Renal cortical epithelial cell (primary cell): ENCODE data around the gene ZNF431. TPM values are rescaled to one million over a fixed set of nuclear protein-coding genes. Genes with fewer than 3 reads are reported as not detected.
"Not testable (repeated sequence)": the region's sequence is repeated elsewhere in the genome, so short reads cannot be mapped to it uniquely, and the experiment has no call there.

Experiments
- DNase-seq: peaks from one replicate; pipeline ENCODE4 v3.0.0-alpha.2; 2011; ENCODE audit warnings: low read depth
- total RNA-seq: library from RNA; depleted of rRNA; stranded (reverse); fragments of >200 nt; gene quantifications from 2 replicates; pipeline ENCODE4 v1.2.3, GENCODE V29; 2014

Gene ZNF431
- 4.3 and 10.7 TPM in 2 replicates for total RNA-seq

DNA sequence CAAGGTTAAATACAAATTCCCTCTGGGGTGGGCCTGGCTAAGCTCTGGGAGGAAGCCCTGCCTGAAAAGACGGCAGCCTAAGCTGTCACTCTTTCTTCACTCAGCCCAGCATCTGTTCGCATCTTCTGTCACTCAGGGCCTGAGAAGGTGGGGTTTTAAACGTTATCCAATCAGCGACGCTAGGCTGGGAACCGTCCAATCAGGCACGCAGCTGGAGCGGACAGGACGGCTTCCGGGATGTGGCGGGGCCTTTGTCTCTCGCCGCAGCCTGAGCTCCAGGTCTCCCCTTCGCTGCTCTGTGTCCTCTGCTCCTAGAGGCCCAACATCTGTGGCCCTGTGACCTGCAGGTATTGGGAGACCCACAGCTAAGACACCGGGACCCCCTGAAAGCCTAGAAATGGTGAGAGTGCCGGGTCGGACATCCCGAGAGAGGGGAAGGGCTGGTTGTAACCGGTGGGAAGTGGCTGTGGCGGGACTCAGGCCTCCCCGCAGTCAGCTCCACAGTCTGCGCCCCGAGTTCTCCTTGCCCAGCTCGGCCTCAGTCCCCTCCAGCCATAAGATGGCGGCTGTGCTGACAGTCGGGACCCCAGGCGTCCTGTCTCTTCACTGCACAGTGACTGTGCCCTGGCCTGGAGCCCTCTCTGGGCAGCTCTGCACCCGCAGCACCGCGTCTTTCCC lies at the start of gene ZNF431:
ZNF431 (plus strand) TSS at position 254 of the 678 bp plus-strand sequence; CDS start at position 398, 144 bp downstream.
- DNase-seq, result peak; percentile 92

DNA sequence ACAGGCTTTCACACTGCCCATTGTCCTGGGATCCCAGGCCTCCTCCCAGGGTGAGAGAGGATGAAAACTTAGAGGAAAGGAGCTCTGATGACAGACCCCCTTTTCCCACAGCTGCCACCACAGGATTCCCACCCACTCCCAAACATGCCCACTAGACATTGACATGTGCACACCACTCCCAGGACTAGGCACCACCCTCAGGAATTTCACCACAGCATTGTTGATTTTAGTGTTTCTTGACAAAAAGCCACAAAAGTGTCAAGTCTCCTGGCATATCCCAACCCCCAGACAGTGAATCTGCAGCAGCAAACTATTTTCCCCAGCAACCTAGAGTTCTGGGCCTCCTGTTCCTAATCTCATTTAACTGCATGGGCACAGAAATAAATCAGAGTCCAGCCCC lies 49.7 kb upstream of the ZNF431 start:
- peak; percentile 69 for DNase-seq

DNA sequence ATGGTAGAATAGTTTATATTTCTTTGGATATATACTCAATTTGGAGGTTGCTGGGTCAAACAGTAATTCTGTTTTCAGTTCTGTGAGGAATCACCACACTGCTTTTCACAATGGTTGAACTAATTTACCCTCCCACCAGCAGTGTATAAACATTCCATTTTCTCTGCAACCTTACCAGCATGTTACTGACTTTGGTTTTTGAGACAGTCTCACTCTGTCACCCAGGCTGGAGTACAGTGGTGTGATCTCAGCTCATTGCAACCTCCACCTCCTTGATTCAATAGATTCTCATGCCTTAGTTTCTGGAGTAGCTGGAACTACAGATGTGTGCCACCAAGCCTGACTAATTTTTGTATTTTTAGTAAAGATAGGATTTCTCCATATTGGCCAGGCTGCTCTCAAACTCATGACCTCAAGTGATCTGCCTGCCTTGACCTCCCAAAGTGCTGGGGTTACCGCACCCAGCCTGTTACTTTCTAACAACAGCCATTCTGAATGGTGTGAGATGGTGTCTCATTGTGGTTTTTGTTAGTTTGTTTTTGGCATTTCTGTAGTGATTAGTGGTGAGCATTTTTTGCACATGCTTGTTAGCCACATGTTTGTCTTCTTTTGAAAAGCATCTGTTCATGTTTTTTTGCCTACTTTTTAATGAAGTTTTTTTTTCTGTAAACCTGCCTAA lies 47.4 kb upstream of the ZNF431 start:
- DNase-seq, result peak; percentile 19

DNA sequence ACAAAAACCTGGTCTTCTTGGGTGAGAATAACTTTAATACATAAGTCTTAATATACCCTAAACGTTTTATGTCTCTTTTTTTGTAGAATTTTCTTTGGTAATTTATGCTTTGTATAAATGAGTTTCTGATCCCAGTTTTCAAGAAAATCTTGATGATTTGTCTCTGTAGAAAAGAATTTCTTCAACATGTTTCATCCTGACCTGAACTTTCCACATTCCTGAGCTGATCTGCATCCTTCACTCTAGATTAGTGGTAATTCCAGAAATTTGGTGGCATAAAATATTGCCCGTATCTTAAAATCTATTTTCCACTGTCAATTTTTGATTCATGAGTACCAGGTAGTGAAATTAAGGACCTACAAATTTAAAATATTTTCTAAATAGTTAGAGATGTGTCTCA lies 43.5 kb upstream of the ZNF431 start:
- no peak for DNase-seq

DNA sequence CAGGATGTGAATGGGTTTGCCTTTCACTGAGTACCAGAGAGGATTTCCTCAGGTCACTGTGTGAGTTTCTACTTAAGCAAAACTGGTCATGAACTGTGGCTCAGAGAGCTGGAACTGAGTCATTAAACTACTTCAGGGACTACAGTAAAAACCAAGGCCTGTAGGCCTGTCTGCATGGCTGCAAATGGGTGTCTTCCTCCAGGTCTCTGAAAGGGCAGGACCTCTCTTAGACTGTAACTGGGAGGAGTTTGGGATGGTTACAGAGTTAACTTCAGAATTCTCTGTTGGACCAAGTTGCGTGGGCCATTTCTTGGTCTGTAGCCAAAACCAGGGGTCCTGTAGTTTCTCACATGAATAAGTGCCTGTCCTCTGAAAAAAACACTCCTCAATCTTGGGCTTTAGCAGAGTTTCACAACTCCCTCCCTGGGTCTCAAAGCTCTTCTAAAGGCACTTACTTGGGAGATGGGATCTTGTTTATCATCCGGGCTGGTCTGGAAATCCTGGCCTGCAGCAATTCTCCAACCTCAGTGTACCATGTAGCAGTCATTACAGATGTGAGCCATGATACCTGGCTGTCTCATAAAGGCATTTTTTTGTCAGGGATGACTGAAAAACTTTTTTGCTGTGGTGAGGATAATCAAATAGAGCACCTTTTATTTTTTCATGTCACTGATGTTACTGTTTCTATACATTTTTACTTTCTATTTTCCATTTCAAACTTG lies 40.2 kb upstream of the ZNF431 start:
- DNase-seq, result no peak

DNA sequence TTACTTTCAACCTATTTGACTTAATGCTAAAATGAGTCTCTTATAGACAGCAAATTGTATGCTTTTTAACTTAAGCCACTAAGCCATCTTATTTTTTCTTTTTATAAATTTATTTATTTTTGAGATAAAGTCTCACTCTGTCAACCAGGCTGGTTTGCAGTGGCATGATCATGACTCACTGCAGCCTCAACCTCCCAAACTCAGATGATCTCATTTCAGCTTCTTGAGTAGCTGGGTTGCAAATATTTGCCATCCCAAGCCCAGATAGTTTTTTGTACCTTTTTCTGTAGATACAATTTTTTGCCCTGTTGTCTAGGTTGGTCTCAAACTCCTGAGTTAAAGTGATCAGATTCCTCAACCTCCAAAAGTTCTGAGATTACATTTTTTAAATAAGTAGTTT lies 32.7 kb upstream of the ZNF431 start:
- DNase-seq, result peak; percentile 16

DNA sequence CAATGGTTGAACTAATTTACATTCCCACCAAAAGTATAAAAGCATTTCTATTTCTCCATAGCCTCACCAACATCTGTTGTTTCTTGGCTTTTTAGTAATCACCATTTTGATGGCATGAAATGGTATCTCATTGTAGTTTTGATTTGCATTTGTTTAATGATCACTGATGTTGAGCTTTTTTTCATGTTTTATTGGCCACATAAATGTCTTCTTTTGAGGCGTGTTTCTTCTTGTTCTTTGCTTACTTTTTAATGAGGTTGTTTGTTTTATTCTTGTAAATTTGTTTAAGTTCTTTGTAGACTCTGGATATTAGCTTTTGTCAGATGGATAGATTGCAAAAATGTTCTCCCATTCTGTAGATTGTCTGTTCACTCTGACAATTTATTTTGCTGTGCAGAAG lies 31.7 kb upstream of the ZNF431 start:
- DNase-seq, result no peak

DNA sequence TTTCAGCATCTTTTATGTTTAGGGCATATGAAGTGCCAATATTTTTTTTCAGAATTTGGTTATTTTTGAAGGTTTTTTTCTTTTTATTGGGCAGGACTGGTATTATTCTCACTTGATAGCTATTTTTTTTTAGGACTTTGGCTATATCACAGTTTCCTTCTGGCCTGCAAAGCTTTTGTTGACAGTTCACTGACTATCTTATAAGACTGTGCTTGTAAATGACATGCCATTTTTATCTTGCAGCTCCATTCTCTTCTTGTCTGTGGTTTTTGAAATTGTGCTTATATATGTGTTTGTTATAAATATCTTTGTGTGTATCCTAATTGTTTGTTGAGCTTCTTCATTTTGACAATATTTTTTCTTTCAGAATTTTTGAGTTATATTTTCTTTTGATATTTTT lies 26.4 kb upstream of the ZNF431 start:
- no peak for DNase-seq

DNA sequence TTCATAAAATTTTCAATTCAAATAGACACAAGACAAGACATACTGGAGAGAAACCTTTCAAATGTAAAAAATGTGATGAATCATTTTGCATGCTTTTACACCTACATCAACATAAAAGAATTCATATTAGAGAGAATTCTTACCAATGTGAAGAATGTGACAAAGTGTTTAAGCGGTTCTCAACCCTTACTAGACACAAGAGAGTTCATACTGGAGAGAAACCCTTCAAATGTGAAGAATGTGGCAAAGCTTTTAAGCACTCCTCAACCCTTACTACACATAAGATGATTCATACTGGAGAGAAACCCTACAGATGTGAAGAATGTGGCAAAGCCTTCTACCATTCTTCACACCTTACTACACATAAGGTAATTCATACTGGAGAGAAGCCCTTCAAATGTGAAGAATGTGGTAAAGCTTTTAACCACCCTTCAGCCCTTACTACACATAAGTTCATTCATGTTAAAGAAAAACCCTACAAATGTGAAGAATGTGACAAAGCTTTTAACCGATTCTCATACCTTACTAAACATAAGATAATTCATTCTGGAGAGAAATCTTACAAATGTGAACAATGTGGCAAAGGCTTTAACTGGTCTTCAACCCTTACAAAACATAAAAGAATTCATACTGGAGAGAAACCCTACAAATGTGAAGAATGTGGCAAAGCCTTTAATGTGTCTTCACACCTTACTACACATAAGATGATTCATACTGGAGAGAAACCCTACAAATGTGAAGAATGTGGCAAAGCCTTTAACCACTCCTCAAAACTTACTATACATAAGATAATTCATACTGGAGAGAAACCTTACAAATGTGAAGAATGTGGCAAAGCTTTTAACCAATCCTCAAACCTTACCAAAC lies 24.6 kb upstream of the ZNF431 start:
- no peak for DNase-seq

DNA sequence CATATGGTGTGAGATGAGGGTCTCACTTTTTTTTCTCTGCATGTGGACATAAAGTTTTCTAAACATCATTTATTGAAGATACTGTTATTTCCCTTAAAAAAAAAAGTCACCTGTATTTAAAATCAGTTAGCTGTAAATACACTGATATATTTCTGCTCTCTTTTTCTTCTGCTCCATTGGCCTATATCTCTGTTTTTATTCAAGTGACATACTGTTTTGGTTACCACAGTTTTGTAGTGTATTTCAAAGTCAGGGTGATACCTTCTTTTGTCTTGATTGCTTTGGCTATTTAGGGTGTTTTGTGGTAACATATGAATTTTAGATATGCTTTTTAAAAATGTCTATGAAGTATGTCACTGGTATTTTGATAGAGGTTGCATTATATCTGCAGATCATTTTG lies 15.8 kb upstream of the ZNF431 start:
- DNase-seq, result no peak

DNA sequence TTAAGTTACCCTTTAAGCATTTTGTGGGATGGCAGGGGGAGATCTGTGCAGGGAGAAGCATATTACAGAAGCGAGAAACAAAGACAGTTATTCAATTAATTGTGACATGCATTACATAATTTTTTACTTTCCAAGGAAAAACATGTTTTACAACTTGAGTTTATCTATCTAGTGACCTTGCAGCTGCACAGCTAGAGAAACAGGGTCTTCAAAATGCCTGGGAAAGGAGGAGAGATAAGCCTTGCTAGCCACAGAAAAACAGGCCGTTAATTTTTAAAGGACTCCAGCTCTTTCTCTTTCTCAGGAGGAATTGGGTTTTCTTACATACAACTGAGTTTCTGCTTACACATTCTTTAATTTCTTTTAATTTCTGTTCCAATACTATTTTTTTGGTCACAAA lies 14.8 kb upstream of the ZNF431 start:
- DNase-seq, result no peak

DNA sequence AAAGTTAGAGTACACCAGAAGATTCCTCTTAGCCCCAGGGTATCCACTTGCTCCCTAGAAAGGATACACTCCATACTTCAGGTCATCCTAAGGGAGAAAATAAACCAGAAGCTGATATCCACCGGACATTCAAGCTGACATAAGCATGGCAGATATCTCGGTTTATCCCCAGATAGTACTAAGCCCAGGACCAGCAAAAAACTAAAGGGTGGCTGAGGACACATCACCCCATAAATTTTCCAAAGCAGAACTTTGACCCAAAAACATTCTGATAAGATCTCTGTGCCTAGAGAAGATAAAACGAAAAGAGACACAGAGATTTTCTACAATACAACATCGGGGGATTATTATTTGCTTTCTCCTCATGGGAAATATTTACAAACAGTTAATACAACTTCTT lies 13.9 kb upstream of the ZNF431 start:
- DNase-seq, result no peak

DNA sequence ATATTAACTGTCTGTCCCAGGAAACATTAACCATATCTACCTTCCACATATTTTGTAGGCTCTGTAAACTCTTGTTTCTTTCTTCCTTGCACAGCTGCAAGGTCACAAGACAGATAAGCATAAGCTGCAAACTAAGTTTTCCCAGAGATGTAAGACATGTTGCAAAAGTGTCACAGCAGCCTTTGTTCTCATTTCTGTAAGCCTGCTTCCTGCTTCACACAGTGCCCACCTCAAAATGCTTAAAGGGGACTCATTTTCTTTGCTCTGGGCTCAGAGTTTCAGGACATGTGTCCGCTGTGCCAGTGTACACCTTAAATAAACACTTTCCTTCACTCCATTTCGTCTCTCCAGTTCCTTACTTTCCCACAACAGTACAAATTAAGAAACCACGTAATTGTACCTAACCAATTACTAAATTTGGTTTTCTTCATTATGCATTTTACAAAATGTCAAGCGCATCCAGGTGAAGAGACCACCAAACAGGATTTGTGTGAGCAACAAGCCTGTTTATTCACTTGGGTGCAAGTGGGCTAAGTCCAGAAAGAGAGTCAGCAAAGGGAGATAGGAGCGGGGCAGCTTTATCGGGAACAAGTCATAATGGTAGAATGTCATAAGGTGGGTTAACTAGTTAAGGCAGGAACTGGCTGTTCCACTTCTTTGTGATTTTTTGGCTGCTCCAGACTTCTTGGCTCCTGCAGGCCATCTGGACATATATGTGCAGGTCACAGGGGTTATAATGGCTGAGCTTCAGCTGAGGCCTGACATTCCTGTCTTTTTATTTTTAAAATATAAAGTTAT lies 12.7 kb upstream of the ZNF431 start:
- DNase-seq, result no peak

DNA sequence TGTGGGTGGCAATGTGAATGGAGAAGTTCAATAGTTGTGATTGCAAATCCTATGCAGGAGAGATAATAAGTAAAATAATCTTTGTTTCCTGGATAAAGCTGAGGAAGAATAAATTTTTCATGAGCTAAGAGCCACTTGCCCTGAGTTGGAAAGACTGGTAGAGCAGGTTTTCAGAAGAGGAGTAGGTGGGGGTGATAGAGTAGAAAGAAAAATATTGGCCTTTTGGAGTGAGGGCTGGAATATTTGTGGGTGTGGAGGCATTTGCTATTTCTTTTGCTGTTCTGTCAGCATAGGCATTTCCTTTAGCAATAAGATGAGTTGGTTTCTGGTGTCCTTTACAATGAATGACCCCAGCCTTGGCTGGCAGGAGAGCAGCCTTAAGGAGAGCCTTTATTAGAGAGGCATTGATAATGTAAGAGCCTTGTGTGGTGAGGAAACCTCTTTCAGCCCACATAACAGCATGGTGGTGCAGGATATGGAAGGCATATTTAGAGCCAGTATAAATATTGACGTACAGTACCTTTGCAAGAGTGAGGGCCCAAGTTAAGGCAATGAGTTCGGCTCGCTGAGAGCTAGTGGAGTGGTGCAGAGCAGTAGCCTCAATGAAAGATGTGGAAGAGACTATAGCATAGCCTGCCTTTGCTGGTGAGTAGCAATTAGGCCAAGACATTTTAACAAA lies 11.6 kb upstream of the ZNF431 start:
- peak; percentile 11 for DNase-seq

DNA sequence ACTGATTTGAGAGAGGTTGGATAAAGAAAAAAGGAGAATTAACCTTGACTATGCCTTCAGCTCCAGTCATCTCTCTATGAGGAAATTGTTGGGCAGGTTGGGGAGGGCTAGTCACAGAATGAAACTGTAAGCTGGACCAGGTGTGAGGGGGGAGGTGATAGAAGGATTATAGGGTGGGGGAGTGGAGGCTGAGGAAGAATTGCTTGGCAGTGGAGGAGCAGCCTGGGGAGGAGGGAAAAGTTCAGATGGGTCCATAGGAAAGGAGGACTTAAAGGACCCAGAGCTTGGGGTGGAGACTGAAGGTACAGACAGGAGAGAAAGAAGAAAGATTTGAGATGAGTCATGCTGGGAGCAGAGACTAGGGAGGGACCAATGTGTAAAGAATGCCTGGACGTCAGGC lies 8.2 kb upstream of the ZNF431 start:
- DNase-seq, result no peak

DNA sequence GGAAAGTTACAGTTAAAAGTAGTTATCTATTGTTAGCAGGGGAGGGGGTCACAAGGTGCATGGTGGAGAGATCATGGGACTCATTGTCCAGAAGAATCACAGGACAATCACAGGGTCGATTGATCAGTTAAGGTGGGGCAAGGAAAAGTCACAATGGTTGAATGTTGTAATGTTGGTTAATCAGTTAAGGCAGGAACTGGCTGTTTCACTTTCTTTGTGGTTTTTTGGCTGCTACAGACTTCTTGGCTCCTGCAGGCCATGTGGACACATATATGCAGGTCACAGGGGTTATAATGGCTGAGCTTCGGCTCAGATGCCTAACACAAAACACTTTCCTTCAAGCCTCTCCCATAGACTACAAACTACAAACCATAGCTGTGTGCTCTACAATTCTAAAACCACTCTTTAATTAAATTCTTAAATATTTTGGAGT lies 6.9 kb upstream of the ZNF431 start:
- no peak for DNase-seq

DNA sequence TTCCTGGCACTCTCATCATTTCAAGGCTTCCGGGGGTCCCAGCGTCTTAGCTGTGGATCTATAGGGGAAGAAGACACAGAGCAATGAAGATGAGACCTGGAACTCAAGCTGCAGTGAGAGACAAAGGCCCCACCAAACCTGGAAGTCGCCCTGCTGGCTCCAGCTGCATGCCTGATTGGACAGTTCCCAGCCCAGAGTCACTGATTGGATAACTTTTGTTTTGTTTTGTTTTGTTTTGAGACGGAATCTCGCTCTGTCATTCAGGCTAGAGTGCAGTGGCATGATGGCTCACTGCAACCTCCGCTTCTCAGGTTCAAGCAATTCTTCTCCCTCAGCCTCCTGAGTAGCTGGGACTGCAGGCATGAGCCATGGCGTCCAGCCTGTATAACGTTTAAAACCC lies 6.4 kb upstream of the ZNF431 start:
- no peak for DNase-seq

DNA sequence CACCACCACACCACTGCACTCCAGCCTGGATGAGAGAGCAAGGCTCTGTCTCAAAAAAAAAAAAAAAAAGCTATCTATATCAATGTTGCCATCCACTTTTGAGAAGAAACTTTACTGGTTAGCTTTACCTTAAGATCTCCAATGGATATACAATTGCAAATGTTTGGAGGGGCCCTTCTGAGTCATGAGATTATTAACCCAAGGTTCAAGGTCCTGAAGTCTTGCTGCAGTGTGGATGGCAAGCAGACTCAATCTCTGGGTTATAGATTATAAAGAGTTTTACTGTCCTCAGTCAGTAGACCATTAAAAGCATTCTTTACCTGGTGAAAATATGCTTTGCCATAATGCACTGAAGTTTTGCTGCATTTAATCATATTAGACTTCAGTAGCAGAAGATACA lies 3.7 kb upstream of the ZNF431 start:
- no peak for DNase-seq

DNA sequence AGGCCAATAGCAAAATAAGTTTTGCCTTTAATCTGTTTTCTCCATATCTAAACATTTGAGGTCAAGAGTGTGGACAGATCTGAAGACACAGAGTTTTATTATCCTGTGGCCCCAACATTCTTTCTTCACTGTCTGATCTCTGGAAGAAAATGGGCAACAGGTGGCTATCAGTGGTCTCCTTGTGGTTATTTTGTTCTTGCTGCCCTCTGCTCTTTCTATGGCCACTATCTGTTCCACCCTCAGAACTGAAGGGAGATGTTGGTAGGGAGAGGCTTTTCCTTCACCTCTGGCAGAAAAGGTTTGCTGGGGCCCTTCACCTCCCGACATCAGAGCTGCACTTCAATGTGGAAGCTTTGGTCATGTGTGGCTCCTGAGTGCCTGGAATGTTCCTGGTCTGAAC lies 834 bp upstream of the ZNF431 start:
- not testable (repeated sequence) for DNase-seq

DNA sequence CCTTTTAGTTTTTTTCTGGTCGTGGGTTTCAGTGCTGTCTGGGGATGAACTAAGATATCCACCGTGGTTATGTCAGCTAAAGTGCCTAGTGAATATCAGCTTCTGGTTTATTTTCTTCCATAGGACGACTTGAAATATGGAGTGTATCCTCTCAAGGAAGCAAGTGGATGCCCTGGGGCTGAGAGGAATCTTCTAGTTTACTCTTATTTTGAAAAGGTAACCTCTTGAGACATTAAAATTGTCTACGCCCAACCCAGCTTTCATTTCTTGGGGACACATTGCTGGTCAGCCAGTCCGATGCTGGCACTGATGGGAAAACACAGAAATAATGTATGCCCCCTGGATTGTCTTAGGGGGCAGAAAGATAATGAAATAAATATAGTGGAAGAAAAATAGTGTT lies 1.6 kb downstream of the ZNF431 start:
- no peak for DNase-seq

DNA sequence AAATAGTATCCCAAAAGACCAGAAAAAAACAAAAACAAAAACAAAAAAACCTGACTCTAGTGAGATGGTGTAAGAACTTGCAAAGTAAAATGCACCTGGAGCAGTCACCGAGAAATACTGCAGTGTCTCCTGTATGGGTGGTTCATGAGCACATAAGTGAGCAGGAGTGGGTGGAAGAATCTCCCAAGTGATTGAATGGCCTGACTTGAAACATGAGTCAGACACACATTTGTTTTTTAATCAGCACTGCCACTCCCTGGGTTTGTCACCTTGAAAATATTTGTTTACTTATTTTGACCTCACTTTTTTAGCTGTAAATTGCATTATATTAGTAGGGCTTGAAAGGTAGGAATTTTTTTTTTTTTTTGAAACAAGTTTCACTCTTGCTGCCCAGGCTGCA lies 2.0 kb downstream of the ZNF431 start:
- peak; percentile 79 for DNase-seq
